OCI-LY7 (cell line): ENCODE data around the gene APCDD1. TPM values are rescaled to one million over a fixed set of nuclear protein-coding genes. Genes with fewer than 3 reads are reported as not detected.

ENCODE experiments used
- BruUV-seq: library from RNA; stranded (reverse); fragments of 400-500 nt; replicated peaks from 2 replicates; lab custom pipeline; 2021; lab: Mats Ljungman, UMichigan
- CTCF ChIA-PET: fragments of 300-600 bp; sonication (Branson Sonifier 250); formaldehyde crosslinking; loops from one replicate; lab custom pipeline; 2022; ENCODE audit warnings: antibody characterized with exemption; ENCODE audit not compliant: unreplicated experiment; lab: Charles Lee
- POLR2A ChIA-PET: fragments of 300-600 bp; sonication (Branson Sonifier 250); formaldehyde crosslinking; loops from one replicate; lab custom pipeline; 2022; ENCODE audit warnings: antibody characterized with exemption; lab: Charles Lee
- DNase-seq: peaks from one replicate; pipeline ENCODE4 v3.0.0-alpha.2; 2015; ENCODE audit warnings: low spot score
- H2AFZ ChIP-seq: fragments of 200-600 bp; sonication (generic), shearing (Covaris generic); 2 replicates; pipeline ENCODE4 v1.6.1; 2014; ENCODE audit warnings: mild to moderate bottlenecking, antibody characterized with exemption, low read length, moderate library complexity
- H3K27ac ChIP-seq: fragments of 200-600 bp; sonication (generic); 2 replicates; pipeline ENCODE4 v1.5.1; 2014; ENCODE audit warnings: mixed run types, low read depth, mild to moderate bottlenecking, moderate library complexity, low read length, inconsistent platforms; ENCODE audit not compliant: poor library complexity, severe bottlenecking
- H3K36me3 ChIP-seq: fragments of 200-600 bp; sonication (generic); 2 replicates; pipeline ENCODE4 v1.6.1; 2014; ENCODE audit warnings: mild to moderate bottlenecking, antibody characterized with exemption, low read length, moderate library complexity, mixed read lengths; ENCODE audit not compliant: insufficient read depth
- H3K4me1 ChIP-seq: fragments of 200-600 bp; sonication (generic); 2 replicates; pipeline ENCODE4 v1.5.1; 2014; ENCODE audit warnings: mild to moderate bottlenecking, low read length; ENCODE audit not compliant: insufficient read depth, poor library complexity, severe bottlenecking
- H3K4me2 ChIP-seq: fragments of 200-600 bp; sonication (generic); 2 replicates; pipeline ENCODE4 v1.6.1; 2014; ENCODE audit warnings: mild to moderate bottlenecking, low read length
- H3K4me3 ChIP-seq: fragments of 200-600 bp; sonication (generic); 2 replicates; pipeline ENCODE4 v1.5.1; 2014; ENCODE audit warnings: mild to moderate bottlenecking, low read depth, low read length; ENCODE audit not compliant: poor library complexity, severe bottlenecking
- H3K79me2 ChIP-seq: fragments of 200-600 bp; sonication (generic); 2 replicates; pipeline ENCODE4 v1.6.1; 2016; ENCODE audit warnings: low read depth, mild to moderate bottlenecking, low read length, moderate library complexity, mixed read lengths; ENCODE audit not compliant: insufficient read depth
- H3K9me2 ChIP-seq: fragments of 200-600 bp; sonication (generic); 2 replicates; pipeline ENCODE4 v1.6.1; 2016; ENCODE audit warnings: mild to moderate bottlenecking, low read length, mixed read lengths; ENCODE audit not compliant: insufficient read depth
- H3K9me3 ChIP-seq: fragments of 200-600 bp; sonication (generic); 2 replicates; pipeline ENCODE4 v1.6.1; 2014; ENCODE audit warnings: mild to moderate bottlenecking, mixed run types, low read length, mixed read lengths
- H4K20me1 ChIP-seq: fragments of 200-600 bp; sonication (generic); 2 replicates; pipeline ENCODE4 v1.6.1; 2014; ENCODE audit warnings: mild to moderate bottlenecking, antibody characterized with exemption, low read length, moderate library complexity, mixed read lengths; ENCODE audit not compliant: insufficient read depth
- EZH2phosphoT487 ChIP-seq: fragments of 200-600 bp; sonication (generic); IDR thresholded peaks from 2 replicates; pipeline ENCODE4 v1.6.1; 2018; ENCODE audit warnings: low read depth, borderline replicate concordance, mild to moderate bottlenecking, mixed run types, antibody characterized with exemption, low read length, moderate library complexity, mixed read lengths
- intact Hi-C: fragments of 100-400 bp; cut with micrococcal nuclease; formaldehyde crosslinking; loops from one replicate; pipeline ENCODE4 v1.10.0; 2022; ENCODE audit not compliant: unreplicated experiment
- total RNA-seq, 2 experiments: library from RNA; depleted of rRNA in 1 of 2; stranded (reverse); fragments of >200 nt in 1 of 2; shearing (Covaris generic) in 1 of 2; gene quantifications; 2 replicates each; pipeline ENCODE4 v1.2.3, GENCODE V29; 2014 to 2022
- TF ChIP-seq, protein P1 (sequence below): fragments of 200-600 bp; sonication (generic); conservative IDR thresholded peaks from 2 replicates; pipeline ENCODE4 v1.5.1; 2014; ENCODE audit warnings: mild to moderate bottlenecking, antibody characterized with exemption, low read length, moderate library complexity, mixed read lengths

The APCDD1 gene
- total RNA-seq, 2 experiments from 2014 or later, result not detected

DNA sequence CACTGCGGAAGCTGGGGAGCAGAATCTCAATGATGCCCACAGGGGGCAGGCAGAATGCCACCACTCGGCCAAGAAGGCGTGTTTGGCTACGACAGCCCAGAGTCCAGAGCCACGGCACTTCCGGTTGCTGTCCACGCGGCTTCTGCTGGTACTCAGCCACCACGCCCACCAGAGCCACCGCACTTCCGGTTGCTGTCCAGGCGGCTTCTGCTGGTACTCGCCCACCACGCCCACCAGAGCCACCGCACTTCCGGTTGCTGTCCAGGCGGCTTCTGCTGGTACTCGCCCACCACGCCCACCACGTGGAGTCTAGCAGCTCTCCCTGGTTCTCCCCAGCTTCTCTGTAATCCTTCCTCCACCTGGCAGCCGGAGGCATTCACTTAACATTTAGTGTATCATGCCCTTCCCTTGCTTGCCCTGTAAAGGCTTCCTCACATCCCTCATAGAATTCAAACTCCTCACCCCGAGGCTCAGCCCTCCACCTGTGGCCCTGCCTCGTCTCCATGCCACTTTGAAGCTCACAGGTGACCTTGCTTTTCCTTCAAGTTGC is 40.1 kb upstream of the APCDD1 start:
- intact Hi-C loops, result no loop called here
- Histone ChIP-seq H3K36me3 (no peaks in the 10 kb centered on the region), H3K4me3 (no peak overlapping the region), H3K9me2 (no peaks in the 10 kb centered on the region), H3K9me3 (no peaks in the 10 kb centered on the region), H4K20me1 (no peaks in the 10 kb centered on the region), H2AFZ (no peak overlapping the region), H3K4me2 (no peak overlapping the region), H3K79me2 (no peaks in the 10 kb centered on the region), H3K27ac (no peak overlapping the region), H3K4me1 (no peaks in the 10 kb centered on the region)
- CTCF ChIA-PET, result no interaction called here
- BruUV-seq, result no TSS peak
- DNase-seq, result no peak
- POLR2A ChIA-PET, result no interaction called here
- TF ChIP-seq EZH2phosphoT487, result no peak
- TF ChIP-seq, protein P1, sequence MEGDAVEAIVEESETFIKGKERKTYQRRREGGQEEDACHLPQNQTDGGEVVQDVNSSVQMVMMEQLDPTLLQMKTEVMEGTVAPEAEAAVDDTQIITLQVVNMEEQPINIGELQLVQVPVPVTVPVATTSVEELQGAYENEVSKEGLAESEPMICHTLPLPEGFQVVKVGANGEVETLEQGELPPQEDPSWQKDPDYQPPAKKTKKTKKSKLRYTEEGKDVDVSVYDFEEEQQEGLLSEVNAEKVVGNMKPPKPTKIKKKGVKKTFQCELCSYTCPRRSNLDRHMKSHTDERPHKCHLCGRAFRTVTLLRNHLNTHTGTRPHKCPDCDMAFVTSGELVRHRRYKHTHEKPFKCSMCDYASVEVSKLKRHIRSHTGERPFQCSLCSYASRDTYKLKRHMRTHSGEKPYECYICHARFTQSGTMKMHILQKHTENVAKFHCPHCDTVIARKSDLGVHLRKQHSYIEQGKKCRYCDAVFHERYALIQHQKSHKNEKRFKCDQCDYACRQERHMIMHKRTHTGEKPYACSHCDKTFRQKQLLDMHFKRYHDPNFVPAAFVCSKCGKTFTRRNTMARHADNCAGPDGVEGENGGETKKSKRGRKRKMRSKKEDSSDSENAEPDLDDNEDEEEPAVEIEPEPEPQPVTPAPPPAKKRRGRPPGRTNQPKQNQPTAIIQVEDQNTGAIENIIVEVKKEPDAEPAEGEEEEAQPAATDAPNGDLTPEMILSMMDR, result no peak

DNA sequence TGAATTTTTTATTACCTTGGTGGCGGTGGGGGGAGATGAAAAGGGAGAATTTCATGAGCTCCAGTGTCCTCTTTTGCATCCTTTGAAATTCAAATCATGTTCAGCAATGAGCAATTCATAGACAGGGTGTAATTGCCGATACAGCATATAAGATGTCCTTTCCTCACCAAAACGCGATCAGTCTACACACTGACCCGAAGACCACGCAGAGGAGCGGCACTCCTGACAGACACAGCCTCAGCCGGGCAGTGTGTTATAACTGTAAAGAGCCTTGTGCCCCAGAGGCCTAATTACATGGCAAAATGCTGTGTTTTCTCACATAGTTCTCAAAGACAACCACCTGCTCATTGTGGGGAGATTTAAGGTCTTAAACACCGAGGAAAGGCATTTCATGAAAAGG is 38.4 kb upstream of the APCDD1 start:
- Histone ChIP-seq H3K4me2 (no peak overlapping the region), H3K9me3 (no peaks in the 10 kb centered on the region), H3K4me1 (no peaks in the 10 kb centered on the region), H3K27ac (no peak overlapping the region), H2AFZ (no peak overlapping the region), H3K36me3 (no peaks in the 10 kb centered on the region), H4K20me1 (no peaks in the 10 kb centered on the region), H3K4me3 (no peak overlapping the region), H3K9me2 (no peaks in the 10 kb centered on the region), H3K79me2 (no peaks in the 10 kb centered on the region)
- POLR2A ChIA-PET, result interaction anchor here (0.5 kb wide), 1 partner anchor 51 kb away, joined by 3 read pairs; no protein-coding TSS in a partner anchor
- intact Hi-C loops, result no loop called here
- CTCF ChIA-PET, result no interaction called here
- no peak for DNase-seq
- no TSS peak for BruUV-seq
- TF ChIP-seq, protein P1, result no peak
- no peak for TF ChIP-seq EZH2phosphoT487

DNA sequence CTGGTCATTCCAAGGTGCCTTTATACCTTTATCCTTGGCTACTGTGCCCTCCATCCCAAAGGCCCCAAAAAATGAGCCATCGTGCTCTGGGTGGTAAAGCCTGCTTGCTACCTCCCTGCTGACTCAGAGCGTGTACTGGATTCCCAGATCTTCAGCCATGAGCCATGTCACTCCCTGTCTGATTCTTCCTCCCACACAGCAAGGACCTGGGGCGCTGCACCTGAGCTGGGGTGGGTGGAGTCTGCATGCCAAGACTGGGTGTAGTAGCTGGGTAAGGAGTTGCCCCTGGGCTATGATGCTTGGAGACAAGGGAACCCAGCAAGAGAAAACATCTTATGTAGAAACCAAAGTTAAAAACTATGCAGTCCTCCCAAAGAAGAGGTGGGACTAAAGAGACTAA is 37.2 kb upstream of the APCDD1 start:
- Histone ChIP-seq H2AFZ (no peak overlapping the region), H3K4me2 (no peak overlapping the region), H3K4me1 (no peaks in the 10 kb centered on the region), H3K27ac (no peak overlapping the region), H4K20me1 (no peaks in the 10 kb centered on the region), H3K36me3 (no peaks in the 10 kb centered on the region), H3K9me2 (no peaks in the 10 kb centered on the region), H3K4me3 (no peak overlapping the region), H3K79me2 (no peaks in the 10 kb centered on the region), H3K9me3 (no peaks in the 10 kb centered on the region)
- POLR2A ChIA-PET, result no interaction called here
- TF ChIP-seq, protein P1, result no peak
- TF ChIP-seq EZH2phosphoT487, result no peak
- no peak for DNase-seq
- CTCF ChIA-PET, result no interaction called here
- BruUV-seq, result no TSS peak
- intact Hi-C loops, result no loop called here
